Measurements from ENCODE around the gene PRPF19. TPM values are rescaled to one million over a fixed set of nuclear protein-coding genes. Genes with fewer than 3 reads are reported as not detected.

PRPF19 gene
- total and polyA plus RNA-seq, 4 experiments from 2014 or later = 10.8 to 99.2 (median 57.2) TPM

DNA sequence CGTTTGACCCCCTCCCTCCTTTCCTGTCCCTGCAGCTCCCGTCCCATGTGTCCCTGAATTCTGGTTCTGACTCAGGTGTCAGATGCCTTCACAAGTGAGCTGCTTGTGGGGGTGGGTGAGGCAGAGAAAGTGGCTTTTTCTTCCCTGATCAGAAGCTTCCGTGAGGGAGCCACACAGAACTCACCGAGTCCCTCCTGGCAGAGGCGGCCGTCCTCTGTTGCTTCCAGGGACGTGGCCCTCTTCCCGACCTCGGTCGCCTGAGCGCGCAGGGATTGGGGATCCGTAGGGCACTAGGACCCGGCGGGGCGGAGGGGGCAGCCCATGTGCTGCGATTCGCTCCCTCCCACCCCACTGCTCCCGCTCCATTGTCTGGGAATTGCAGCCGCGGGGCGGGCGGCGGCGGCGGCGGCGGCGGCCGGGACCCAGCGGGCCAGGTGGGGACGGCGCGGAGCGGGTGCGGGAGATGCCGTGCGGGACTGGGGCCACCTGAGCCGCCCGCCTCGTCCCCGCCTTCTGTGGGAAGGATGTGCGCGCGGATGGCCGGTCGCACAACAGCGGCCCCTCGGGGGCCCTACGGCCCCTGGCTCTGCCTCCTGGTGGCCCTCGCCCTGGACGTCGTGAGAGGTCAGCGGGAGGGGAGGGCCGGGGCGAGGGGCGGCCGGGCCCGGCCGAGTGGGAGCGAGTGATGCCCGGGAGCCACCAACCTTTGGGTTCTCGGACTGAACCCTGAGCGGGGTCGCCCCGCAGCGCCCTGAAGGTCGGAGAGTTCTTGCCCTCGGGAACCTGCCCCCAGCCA is 17.9 kb upstream of the PRPF19 start, which contains the start of gene TMEM132A:
Gene TMEM132A, plus strand, starts transcription at position 351 of the 796 bp plus-strand sequence. Its CDS starts 174 bp downstream, at position 525.
- peak within 1 kb of the TSS in 1 of 2 donors; percentile 32 for H3K4me3 ChIP-seq (ENCODE audit: low read length in 2 of 2)
- intact Hi-C loops (cut with micrococcal nuclease) = no loop called here
- peak within 1 kb of the TSS in 2 of 7 donors; percentile 47 to 59 for H3K27ac Mint-ChIP-seq
- no peak within 1 kb of the TSS for H3K27ac ChIP-seq (ENCODE audit: low read depth, low read length)
- peak in 1 of 5 donors; percentile 17 for DNase-seq
- peaks cover 11% of the 10 kb centered on the region for H3K27me3 ChIP-seq (ENCODE audit: insufficient read depth, low read length)
- H3K36me3 ChIP-seq (ENCODE audit: insufficient read depth, low read length) = peaks cover 37% of the 10 kb centered on the region
- peaks cover 20% of the 10 kb centered on the region for H3K4me1 ChIP-seq (ENCODE audit: insufficient read depth, low read length)
- H3K36me3 Mint-ChIP-seq = peaks cover 36 to 42% of the 10 kb centered on the region in 2 donors
- POLR2A ChIA-PET (ENCODE audit: partially characterized antibody) = interaction anchor here (1.0 to 1.4 kb wide), 3 partner anchors 9 to 10 kb away, joined by 3 to 6 read pairs (median 3); partner anchors contain the start of gene TMEM109
- peaks cover 4 to 12% of the 10 kb centered on the region in 2 donors for H3K27me3 Mint-ChIP-seq
- no peaks in the 10 kb centered on the region for H3K9me3 Mint-ChIP-seq
- peaks cover 5 to 23% (median 13%) of the 10 kb centered on the region in 4 donors for H3K4me1 Mint-ChIP-seq
- CTCF ChIA-PET (ENCODE audit: partially characterized antibody) = interaction anchor here (1.2 to 1.3 kb wide), 2 partner anchors 9 to 11 kb away, joined by 3 to 7 read pairs; partner anchors contain the start of gene TMEM109
- peak within 1 kb of the TSS; percentile 35 to 82 (median 70) for H3K4me3 Mint-ChIP-seq
- no peaks in the 10 kb centered on the region for H3K9me3 ChIP-seq (ENCODE audit: control insufficient read depth in 1 of 2, low read length in 2 of 2)

DNA sequence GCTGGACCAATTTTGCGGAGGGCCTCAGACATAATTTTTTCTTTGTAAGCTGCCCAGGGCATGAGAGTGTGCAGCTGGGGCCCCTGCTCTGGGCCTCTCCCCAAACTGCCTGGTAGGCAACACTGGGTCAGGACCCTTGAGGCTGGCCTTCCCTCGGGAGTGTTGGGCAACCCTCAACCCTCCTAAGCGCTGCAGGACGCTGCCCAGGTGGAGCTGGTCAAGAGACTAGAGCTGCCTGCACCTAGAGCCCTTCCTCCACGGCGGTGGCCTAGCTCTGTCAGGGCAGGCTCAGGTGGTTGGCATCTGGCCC is 17.4 kb upstream of the PRPF19 start:
- CTCF ChIA-PET (ENCODE audit: partially characterized antibody) = interaction anchor here (0.6 to 1.3 kb wide), 3 partner anchors 8 to 535 kb away, joined by 3 to 7 read pairs (median 3); partner anchors contain the start of gene TMEM109
- Mint-ChIP-seq H3K9me3 (no peaks in the 10 kb centered on the region), H3K27me3 (peaks cover 4 to 10% of the 10 kb centered on the region in 2 donors), H3K36me3 (peaks cover 41 to 46% of the 10 kb centered on the region in 2 donors), H3K4me1 (peaks cover 5 to 23% (median 13%) of the 10 kb centered on the region in 4 donors), H3K27ac (no peak overlapping the region), H3K4me3 (peak overlapping the region in 7 of 8 donors; percentile 17 to 63 (median 46))
- Histone ChIP-seq H3K4me3 (ENCODE audit: low read length in 2 of 2) (peak overlapping the region in 1 of 2 donors; percentile 32), H3K27me3 (ENCODE audit: insufficient read depth, low read length) (peaks cover 11% of the 10 kb centered on the region), H3K9me3 (ENCODE audit: control insufficient read depth in 1 of 2, low read length in 2 of 2) (no peaks in the 10 kb centered on the region), H3K36me3 (ENCODE audit: insufficient read depth, low read length) (peaks cover 37% of the 10 kb centered on the region), H3K27ac (ENCODE audit: low read depth, low read length) (no peak overlapping the region), H3K4me1 (ENCODE audit: insufficient read depth, low read length) (peaks cover 20% of the 10 kb centered on the region)
- no peak for DNase-seq
- intact Hi-C loops (cut with micrococcal nuclease) = no loop called here
- POLR2A ChIA-PET (ENCODE audit: partially characterized antibody) = interaction anchor here (1.0 to 1.4 kb wide), 2 partner anchors 8 to 10 kb away, joined by 3 to 6 read pairs; partner anchors contain the start of gene TMEM109

DNA sequence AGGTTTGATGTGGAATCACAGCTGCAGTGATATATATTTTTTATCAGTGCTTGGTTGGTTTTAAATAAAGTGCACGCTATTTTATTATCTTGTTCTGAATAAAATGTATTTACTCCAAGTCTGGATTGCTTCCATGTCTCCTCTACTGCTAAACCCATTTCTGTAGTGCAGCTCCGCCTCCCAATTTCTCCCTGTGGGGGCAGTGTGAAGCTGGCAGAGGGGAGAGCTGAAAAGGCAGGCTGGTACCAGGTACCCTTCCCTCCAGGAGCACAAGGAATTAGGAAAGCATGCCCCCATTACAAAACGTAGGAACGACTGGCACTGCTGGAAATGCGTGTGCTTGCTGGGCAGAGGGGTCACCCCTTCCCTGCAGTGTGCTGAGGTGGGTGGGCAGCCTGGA is 16.9 kb upstream of the PRPF19 start:
- Mint-ChIP-seq H3K36me3 (peaks cover 42 to 46% of the 10 kb centered on the region in 2 donors), H3K9me3 (no peaks in the 10 kb centered on the region), H3K27ac (peak overlapping the region in 1 of 7 donors; percentile 47), H3K4me1 (peaks cover 5 to 23% (median 13%) of the 10 kb centered on the region in 4 donors), H3K27me3 (peaks cover 4 to 10% of the 10 kb centered on the region in 2 donors), H3K4me3 (peak overlapping the region in 5 of 8 donors; percentile 35 to 74 (median 56))
- peaks cover 11% of the 10 kb centered on the region for H3K27me3 ChIP-seq (ENCODE audit: insufficient read depth, low read length)
- no peak overlapping the region for H3K4me3 ChIP-seq (ENCODE audit: low read length in 2 of 2)
- intact Hi-C loops (cut with micrococcal nuclease) = no loop called here
- no peak for DNase-seq
- no peak overlapping the region for H3K27ac ChIP-seq (ENCODE audit: low read depth, low read length)
- H3K4me1 ChIP-seq (ENCODE audit: insufficient read depth, low read length) = peaks cover 20% of the 10 kb centered on the region
- POLR2A ChIA-PET (ENCODE audit: partially characterized antibody) = interaction anchor here (1.4 kb wide), 1 partner anchor 10 kb away, joined by 6 read pairs; the partner anchor contains the start of gene TMEM109
- CTCF ChIA-PET (ENCODE audit: partially characterized antibody) = interaction anchor here (0.6 to 1.3 kb wide), 3 partner anchors 8 to 535 kb away, joined by 3 to 7 read pairs (median 3); partner anchors contain the start of gene TMEM109
- H3K36me3 ChIP-seq (ENCODE audit: insufficient read depth, low read length) = peaks cover 41% of the 10 kb centered on the region
- H3K9me3 ChIP-seq (ENCODE audit: control insufficient read depth in 1 of 2, low read length in 2 of 2) = no peaks in the 10 kb centered on the region

DNA sequence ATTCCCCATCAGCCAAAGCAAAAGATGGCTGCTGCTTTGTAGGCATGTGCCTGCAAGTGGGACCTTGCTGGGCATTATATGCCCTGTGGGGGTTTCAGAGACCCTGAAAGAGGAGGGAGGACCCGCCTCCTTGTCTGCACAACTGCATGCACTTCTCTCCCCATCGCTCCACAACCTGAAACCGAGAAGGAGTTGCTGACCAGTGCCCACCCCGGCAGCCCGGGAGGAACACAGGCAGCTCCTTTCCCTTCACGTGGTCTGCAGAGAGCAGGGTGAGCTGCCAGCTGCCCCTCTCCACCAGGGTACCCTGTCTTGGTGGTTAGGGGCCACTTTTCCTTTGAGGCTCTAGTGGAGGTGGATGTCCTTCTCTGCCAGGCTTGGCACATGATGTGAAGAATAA is 16.5 kb upstream of the PRPF19 start:
- Histone ChIP-seq H3K4me1 (ENCODE audit: insufficient read depth, low read length) (peaks cover 20% of the 10 kb centered on the region), H3K36me3 (ENCODE audit: insufficient read depth, low read length) (peaks cover 41% of the 10 kb centered on the region), H3K27me3 (ENCODE audit: insufficient read depth, low read length) (peaks cover 11% of the 10 kb centered on the region), H3K9me3 (ENCODE audit: control insufficient read depth in 1 of 2, low read length in 2 of 2) (no peaks in the 10 kb centered on the region), H3K4me3 (ENCODE audit: low read length in 2 of 2) (no peak overlapping the region), H3K27ac (ENCODE audit: low read depth, low read length) (no peak overlapping the region)
- Mint-ChIP-seq H3K27ac (no peak overlapping the region), H3K9me3 (no peaks in the 10 kb centered on the region), H3K4me1 (peaks cover 5 to 23% (median 13%) of the 10 kb centered on the region in 4 donors), H3K36me3 (peaks cover 45 to 46% of the 10 kb centered on the region in 2 donors), H3K27me3 (peaks cover 4 to 10% of the 10 kb centered on the region in 2 donors), H3K4me3 (peak overlapping the region in 2 of 8 donors; percentile 35 to 56)
- intact Hi-C loops (cut with micrococcal nuclease) = no loop called here
- CTCF ChIA-PET (ENCODE audit: partially characterized antibody) = interaction anchor here (0.6 to 1.3 kb wide), 2 partner anchors 9 to 536 kb away, joined by 3 read pairs; partner anchors contain the start of gene TMEM109
- DNase-seq = no peak
- POLR2A ChIA-PET (ENCODE audit: partially characterized antibody) = interaction anchor here (1.4 kb wide), 1 partner anchor 9 kb away, joined by 6 read pairs; the partner anchor contains the start of gene TMEM109

DNA sequence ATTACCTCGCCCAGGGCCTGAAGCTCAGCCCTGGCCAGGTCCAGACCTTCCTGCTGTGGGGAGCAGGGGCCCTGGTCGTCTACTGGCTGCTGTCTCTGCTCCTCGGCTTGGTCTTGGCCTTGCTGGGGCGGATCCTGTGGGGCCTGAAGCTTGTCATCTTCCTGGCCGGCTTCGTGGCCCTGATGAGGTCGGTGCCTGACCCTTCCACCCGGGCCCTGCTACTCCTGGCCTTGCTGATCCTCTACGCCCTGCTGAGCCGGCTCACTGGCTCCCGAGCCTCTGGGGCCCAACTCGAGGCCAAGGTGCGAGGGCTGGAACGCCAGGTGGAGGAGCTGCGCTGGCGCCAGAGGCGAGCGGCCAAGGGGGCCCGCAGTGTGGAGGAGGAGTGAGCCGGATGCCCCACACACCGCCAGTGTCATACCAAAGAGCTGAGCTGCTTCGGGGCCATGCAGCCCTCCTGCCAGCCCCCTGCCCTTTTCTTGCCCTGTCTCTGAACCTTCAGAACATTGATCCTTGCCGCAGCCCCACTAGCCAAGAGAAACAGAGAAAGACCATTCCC is 15.5 kb upstream of the PRPF19 start:
- Mint-ChIP-seq H3K4me3 (no peak overlapping the region), H3K4me1 (peaks cover 6 to 28% (median 18%) of the 10 kb centered on the region in 4 donors), H3K27me3 (peaks cover 4 to 10% of the 10 kb centered on the region in 2 donors), H3K9me3 (no peaks in the 10 kb centered on the region), H3K27ac (no peak overlapping the region), H3K36me3 (peaks cover 49 to 52% of the 10 kb centered on the region in 2 donors)
- no peak for DNase-seq
- no peaks in the 10 kb centered on the region for H3K9me3 ChIP-seq (ENCODE audit: control insufficient read depth in 1 of 2, low read length in 2 of 2)
- intact Hi-C loops (cut with micrococcal nuclease) = no loop called here
- no peak overlapping the region for H3K4me3 ChIP-seq (ENCODE audit: low read length in 2 of 2)
- H3K36me3 ChIP-seq (ENCODE audit: insufficient read depth, low read length) = peaks cover 41% of the 10 kb centered on the region
- ChIA-PET POLR2A (ENCODE audit: partially characterized antibody) (interaction anchor here (0.6 kb wide), 1 partner anchor 8 kb away, joined by 3 read pairs; no protein-coding TSS in a partner anchor), CTCF (ENCODE audit: partially characterized antibody) (interaction anchor here (1.2 to 1.6 kb wide), 3 partner anchors 10 to 48 kb away, joined by 3 to 4 read pairs (median 4); no protein-coding TSS in a partner anchor)
- peaks cover 11% of the 10 kb centered on the region for H3K27me3 ChIP-seq (ENCODE audit: insufficient read depth, low read length)
- H3K4me1 ChIP-seq (ENCODE audit: insufficient read depth, low read length) = peaks cover 21% of the 10 kb centered on the region
- no peak overlapping the region for H3K27ac ChIP-seq (ENCODE audit: low read depth, low read length)

DNA sequence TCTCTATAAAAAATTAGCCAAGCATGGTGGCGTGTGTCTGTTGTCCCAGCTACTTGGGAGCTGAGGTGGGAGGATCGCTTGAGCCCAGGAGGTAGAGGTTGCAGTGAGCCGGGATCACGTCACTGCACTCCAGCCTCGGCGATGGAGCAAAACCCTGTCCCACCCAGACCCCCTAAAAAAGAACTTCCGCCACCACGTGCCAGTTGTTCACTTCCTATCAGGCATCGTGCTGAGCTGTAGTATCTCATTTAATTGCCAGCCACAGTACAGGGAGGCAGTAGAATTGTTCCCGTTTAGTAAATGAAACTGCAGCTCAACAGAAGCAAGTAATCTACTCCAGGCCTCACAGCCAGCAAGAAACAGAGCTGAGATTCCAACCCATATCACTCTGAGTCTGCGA is 14.9 kb upstream of the PRPF19 start:
- POLR2A ChIA-PET (ENCODE audit: partially characterized antibody) = interaction anchor here (0.6 kb wide), 1 partner anchor 8 kb away, joined by 3 read pairs; no protein-coding TSS in a partner anchor
- H3K36me3 Mint-ChIP-seq = peaks cover 49 to 52% of the 10 kb centered on the region in 2 donors

More for the DNA sequence above, 14.9 kb upstream of the PRPF19 start:
- peaks cover 27% of the 10 kb centered on the region for H3K4me1 ChIP-seq (ENCODE audit: insufficient read depth, low read length)
- Mint-ChIP-seq H3K9me3 (no peaks in the 10 kb centered on the region), H3K27me3 (peaks cover 4 to 10% of the 10 kb centered on the region in 2 donors), H3K4me1 (peaks cover 6 to 34% (median 19%) of the 10 kb centered on the region in 4 donors), H3K27ac (no peak overlapping the region), H3K4me3 (no peak overlapping the region)
- no peak overlapping the region for H3K27ac ChIP-seq (ENCODE audit: low read depth, low read length)
- peaks cover 41% of the 10 kb centered on the region for H3K36me3 ChIP-seq (ENCODE audit: insufficient read depth, low read length)
- no peaks in the 10 kb centered on the region for H3K9me3 ChIP-seq (ENCODE audit: control insufficient read depth in 1 of 2, low read length in 2 of 2)
- DNase-seq = no peak
- H3K4me3 ChIP-seq (ENCODE audit: low read length in 2 of 2) = no peak overlapping the region
- H3K27me3 ChIP-seq (ENCODE audit: insufficient read depth, low read length) = peaks cover 11% of the 10 kb centered on the region
- intact Hi-C loops (cut with micrococcal nuclease) = no loop called here
- CTCF ChIA-PET (ENCODE audit: partially characterized antibody) = interaction anchor here (1.2 to 1.6 kb wide), 3 partner anchors 10 to 48 kb away, joined by 3 to 4 read pairs (median 4); no protein-coding TSS in a partner anchor
